Gastrocnemius medialis (tissue), 4 donors: ENCODE data around the gene TSPAN7.

ENCODE experiments used
- CTCF ChIP-seq, 5 experiments: fragments of 450-650 bp in 3 of 5; fragments of 200-600 bp in 2 of 5; sonication (generic) in 2 of 5; IDR thresholded peaks in 4 of 5; conservative IDR thresholded peaks in 1 of 5; 1 replicate in 4 of 5; 2 replicates in 1 of 5; pipeline ENCODE4 v1.5.1; 2016 to 2019; ENCODE audit warnings: antibody characterized with exemption in 5 of 5, mild to moderate bottlenecking in 3 of 5, moderate library complexity in 3 of 5
- POLR2A ChIP-seq, 2 donors: fragments of 450-650 bp; IDR thresholded peaks; one replicate each; pipeline ENCODE4 v1.6.1; 2017; ENCODE audit warnings: antibody characterized with exemption in 2 of 2, mild to moderate bottlenecking in 2 of 2, moderate library complexity in 2 of 2

- TF ChIP-seq CTCF (IDR thresholded peaks at IDR 0.05 in 4 of 5, conservative IDR thresholded peaks at IDR 0.05 in 1 of 5): no peak
- no peak for TF ChIP-seq POLR2A (IDR thresholded peaks at IDR 0.05)
Observed at GRCh38 chrX:38660395-38661102, 99.2 kb downstream of the TSPAN7 start.
